Loucy (cell line): Measurements from ENCODE around the gene LRP10.

Experiments
- H2AFZ ChIP-seq: fragments of 200-600 bp; sonication (generic); 2 replicates; pipeline ENCODE4 v1.6.0; 2016; ENCODE audit warnings: antibody characterized with exemption, mild to moderate bottlenecking, low read length, moderate library complexity
- H3F3A ChIP-seq: fragments of 200-600 bp; 2 replicates; pipeline ENCODE4 v1.6.0; 2016; ENCODE audit warnings: antibody characterized with exemption, low read depth, mild to moderate bottlenecking
- H3K27me3 ChIP-seq: fragments of 200-600 bp; sonication (generic); 2 replicates; pipeline ENCODE4 v1.6.1; 2014; ENCODE audit warnings: low read length, mild to moderate bottlenecking; ENCODE audit not compliant: insufficient read depth, poor library complexity, severe bottlenecking
- H3K36me3 ChIP-seq: fragments of 200-600 bp; sonication (generic); 2 replicates; pipeline ENCODE4 v1.6.1; 2016; ENCODE audit warnings: low read length; ENCODE audit not compliant: insufficient read depth
- H3K4me1 ChIP-seq: fragments of 200-600 bp; sonication (generic); 2 replicates; pipeline ENCODE4 v1.5.1; 2014; ENCODE audit warnings: low read length, mild to moderate bottlenecking; ENCODE audit not compliant: insufficient read depth, poor library complexity, severe bottlenecking
- H3K4me2 ChIP-seq: fragments of 200-600 bp; sonication (generic); 2 replicates; pipeline ENCODE4 v1.6.0; 2014; ENCODE audit warnings: antibody characterized with exemption, low read length, low read depth, mild to moderate bottlenecking; ENCODE audit not compliant: poor library complexity, severe bottlenecking
- H3K4me3 ChIP-seq: fragments of 200-600 bp; sonication (generic); 2 replicates; pipeline ENCODE4 v1.5.1; 2014; ENCODE audit warnings: low read length, mild to moderate bottlenecking, mixed read lengths; ENCODE audit not compliant: poor library complexity, severe bottlenecking
- H3K79me2 ChIP-seq: fragments of 200-600 bp; sonication (generic); 2 replicates; pipeline ENCODE4 v1.6.1; 2014; ENCODE audit warnings: low read length; ENCODE audit not compliant: insufficient read depth
- H3K9ac ChIP-seq: fragments of 200-600 bp; sonication (generic); 2 replicates; pipeline ENCODE4 v1.6.0; 2014; ENCODE audit warnings: mild to moderate bottlenecking, low read depth, low read length, moderate library complexity; ENCODE audit not compliant: poor library complexity, severe bottlenecking
- H3K9me2 ChIP-seq: fragments of 200-600 bp; sonication (generic); replicated peaks from 2 replicates; pipeline ENCODE4 v1.6.1; 2016; ENCODE audit warnings: low read depth, low read length, mixed read lengths
- H3K9me3 ChIP-seq: fragments of 200-600 bp; sonication (generic); 2 replicates; pipeline ENCODE4 v1.6.1; 2014; ENCODE audit warnings: mild to moderate bottlenecking, antibody characterized with exemption, low read length, low read depth; ENCODE audit not compliant: insufficient read depth
- H4K20me1 ChIP-seq: fragments of 200-600 bp; sonication (generic); 2 replicates; pipeline ENCODE4 v1.6.0; 2014; ENCODE audit warnings: antibody characterized with exemption, low read length, mild to moderate bottlenecking; ENCODE audit not compliant: insufficient read depth, poor library complexity, severe bottlenecking
- EZH2phosphoT487 ChIP-seq: fragments of 200-600 bp; IDR thresholded peaks from 2 replicates; pipeline ENCODE4 v1.6.1; 2018; ENCODE audit warnings: antibody characterized with exemption, mild to moderate bottlenecking, moderate library complexity, borderline replicate concordance
- TF ChIP-seq, protein P1 (sequence below): fragments of 200-600 bp; sonication (generic); conservative IDR thresholded peaks from 2 replicates; pipeline ENCODE4 v1.5.1; 2014; ENCODE audit warnings: mild to moderate bottlenecking, antibody characterized with exemption, low read length

Gene LRP10

DNA sequence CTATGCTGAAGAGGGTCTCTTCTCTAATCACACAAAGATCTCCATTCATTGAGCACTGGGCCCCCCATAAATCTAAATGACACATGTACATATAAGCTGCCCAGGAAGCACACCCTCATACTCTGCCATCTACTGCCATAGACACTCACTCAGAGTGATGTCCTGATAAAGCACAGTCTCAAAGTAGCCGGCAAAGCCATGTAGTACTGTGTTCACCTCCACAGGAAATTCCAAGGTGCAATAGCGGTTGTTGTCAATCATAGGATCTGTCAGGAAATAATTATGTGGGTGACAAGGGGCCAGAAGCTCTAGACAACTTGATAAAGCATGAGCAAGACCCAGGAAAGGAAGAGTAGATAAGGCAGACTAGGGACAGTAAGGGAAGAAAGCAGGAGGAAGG is 50.8 kb downstream of the LRP10 start:
- Histone ChIP-seq H3K4me2 (no peak overlapping the region), H3K4me3 (no peak overlapping the region), H3K9me2 (no peaks in the 10 kb centered on the region), H3K9ac (no peak overlapping the region), H3K4me1 (peaks cover 13% of the 10 kb centered on the region), H3K36me3 (peaks cover 38% of the 10 kb centered on the region; the same call in 1 of the 2 replicates), H3K27me3 (no peaks in the 10 kb centered on the region), H4K20me1 (peaks cover 2% of the 10 kb centered on the region), H3K79me2 (peaks cover 30% of the 10 kb centered on the region), H3F3A (no peaks in the 10 kb centered on the region), H3K9me3 (no peaks in the 10 kb centered on the region), H2AFZ (no peak overlapping the region)
- no peak for TF ChIP-seq EZH2phosphoT487
- TF ChIP-seq, protein P1, sequence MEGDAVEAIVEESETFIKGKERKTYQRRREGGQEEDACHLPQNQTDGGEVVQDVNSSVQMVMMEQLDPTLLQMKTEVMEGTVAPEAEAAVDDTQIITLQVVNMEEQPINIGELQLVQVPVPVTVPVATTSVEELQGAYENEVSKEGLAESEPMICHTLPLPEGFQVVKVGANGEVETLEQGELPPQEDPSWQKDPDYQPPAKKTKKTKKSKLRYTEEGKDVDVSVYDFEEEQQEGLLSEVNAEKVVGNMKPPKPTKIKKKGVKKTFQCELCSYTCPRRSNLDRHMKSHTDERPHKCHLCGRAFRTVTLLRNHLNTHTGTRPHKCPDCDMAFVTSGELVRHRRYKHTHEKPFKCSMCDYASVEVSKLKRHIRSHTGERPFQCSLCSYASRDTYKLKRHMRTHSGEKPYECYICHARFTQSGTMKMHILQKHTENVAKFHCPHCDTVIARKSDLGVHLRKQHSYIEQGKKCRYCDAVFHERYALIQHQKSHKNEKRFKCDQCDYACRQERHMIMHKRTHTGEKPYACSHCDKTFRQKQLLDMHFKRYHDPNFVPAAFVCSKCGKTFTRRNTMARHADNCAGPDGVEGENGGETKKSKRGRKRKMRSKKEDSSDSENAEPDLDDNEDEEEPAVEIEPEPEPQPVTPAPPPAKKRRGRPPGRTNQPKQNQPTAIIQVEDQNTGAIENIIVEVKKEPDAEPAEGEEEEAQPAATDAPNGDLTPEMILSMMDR: no peak

DNA sequence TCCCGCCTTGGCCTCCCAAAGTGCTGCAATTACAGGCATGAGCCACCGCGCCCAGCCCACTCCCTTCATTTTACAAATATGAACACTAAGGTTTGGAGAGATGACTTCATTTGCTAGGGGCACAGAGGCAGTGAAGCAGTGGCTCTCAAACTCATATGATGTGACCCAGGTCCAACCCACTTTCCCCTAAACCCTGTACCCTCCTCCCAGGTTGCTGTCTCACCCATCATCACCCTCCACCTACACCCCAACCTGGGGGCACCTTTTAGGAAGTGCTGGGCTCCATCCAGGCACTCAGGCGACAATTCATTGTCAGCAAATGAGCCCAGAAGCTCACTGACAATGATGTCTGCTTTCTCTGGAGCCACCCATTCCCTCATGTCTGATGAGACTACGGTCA is 52.2 kb downstream of the LRP10 start:
- no peak overlapping the region for H3K4me2 ChIP-seq
- peaks cover 38% of the 10 kb centered on the region; the same call in 1 of the 2 replicates for H3K36me3 ChIP-seq
- no peak overlapping the region for H3K9ac ChIP-seq
- H3K79me2 ChIP-seq: peaks cover 30% of the 10 kb centered on the region
- peaks cover 11% of the 10 kb centered on the region for H3K4me1 ChIP-seq
- no peaks in the 10 kb centered on the region for H3K9me2 ChIP-seq
- H3K9me3 ChIP-seq: no peaks in the 10 kb centered on the region
- H2AFZ ChIP-seq: no peak overlapping the region
- no peaks in the 10 kb centered on the region for H3K27me3 ChIP-seq
- TF ChIP-seq, protein P1: no peak
- TF ChIP-seq EZH2phosphoT487: no peak
- no peaks in the 10 kb centered on the region for H3F3A ChIP-seq
- no peaks in the 10 kb centered on the region for H4K20me1 ChIP-seq
- no peak overlapping the region for H3K4me3 ChIP-seq

DNA sequence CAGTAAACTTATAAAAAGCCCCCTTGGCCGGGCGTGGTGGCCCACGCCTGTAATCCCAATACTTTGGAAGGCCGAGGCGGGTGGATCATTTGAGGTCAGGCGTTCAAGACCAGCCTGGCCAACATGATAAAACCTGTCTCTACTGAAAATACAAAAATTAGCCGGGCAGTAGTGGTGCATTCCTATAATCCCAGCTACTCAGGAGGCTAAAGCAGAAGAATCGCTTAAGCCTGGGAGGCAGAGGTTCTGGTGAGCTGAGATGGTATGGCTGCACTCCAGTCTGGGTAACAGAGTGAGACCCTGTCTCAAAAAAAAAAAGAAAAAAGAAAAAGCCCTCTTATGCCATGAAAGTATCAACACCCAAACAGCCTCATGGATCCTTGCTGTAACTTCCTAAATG is 54.0 kb downstream of the LRP10 start:
- H3K36me3 ChIP-seq: peaks cover 33% of the 10 kb centered on the region; the same call in 1 of the 2 replicates
- no peaks in the 10 kb centered on the region for H3K9me3 ChIP-seq
- H3K4me1 ChIP-seq: peaks cover 11% of the 10 kb centered on the region
- TF ChIP-seq, protein P1: no peak
- TF ChIP-seq EZH2phosphoT487: no peak
- H4K20me1 ChIP-seq: no peaks in the 10 kb centered on the region
- H3K79me2 ChIP-seq: peaks cover 34% of the 10 kb centered on the region
- peak overlapping the region; percentile 92 for H3K4me2 ChIP-seq
- H3K9me2 ChIP-seq: no peaks in the 10 kb centered on the region
- H3K4me3 ChIP-seq: no peak overlapping the region
- peak overlapping the region; percentile 24 for H3K9ac ChIP-seq
- no peak overlapping the region for H2AFZ ChIP-seq
- H3F3A ChIP-seq: no peaks in the 10 kb centered on the region
- H3K27me3 ChIP-seq: no peaks in the 10 kb centered on the region
